Keratinocyte (primary cell): ENCODE results near the gene RECK. TPM values are rescaled to one million over a fixed set of nuclear protein-coding genes. Genes with fewer than 3 reads are reported as not detected.

Source experiments
- DNase-seq: peaks from one replicate; pipeline ENCODE4 v3.0.0-alpha.2; 2011; ENCODE audit warnings: low read depth, missing footprints, low spot score
- FAIRE-seq: peaks from 2 replicates; lab custom pipeline; 2011; peaks lifted over from hg19 to GRCh38; lab: Jason Lieb, UNC
- H2AFZ ChIP-seq: 2 replicates; pipeline ENCODE4 v1.6.0; 2012; ENCODE audit warnings: low read length, control low read depth, inconsistent platforms; ENCODE audit not compliant: control insufficient read depth
- H3K27ac ChIP-seq: 2 replicates; pipeline ENCODE4 v1.5.1; 2011; ENCODE audit warnings: low read length; ENCODE audit not compliant: control insufficient read depth, insufficient read depth
- H3K27me3 ChIP-seq: 3 replicates; pipeline ENCODE4 v1.6.0; 2011; ENCODE audit warnings: low read length; ENCODE audit not compliant: control insufficient read depth, insufficient read depth; ENCODE audit errors: extremely low read depth
- H3K36me3 ChIP-seq, 2 experiments: 2 replicates in 1 of 2; 3 replicates in 1 of 2; pipeline ENCODE4 v1.5.1; 2011; ENCODE audit warnings: low read length in 2 of 2, mild to moderate bottlenecking in 1 of 2; ENCODE audit not compliant: control insufficient read depth in 2 of 2, insufficient read depth in 2 of 2; ENCODE audit errors: extremely low read depth in 1 of 2
- H3K4me1 ChIP-seq: 3 replicates; pipeline ENCODE4 v1.5.1; 2011; ENCODE audit warnings: low read length; ENCODE audit not compliant: control insufficient read depth, insufficient read depth; ENCODE audit errors: extremely low read depth
- H3K4me2 ChIP-seq: 3 replicates; pipeline ENCODE4 v1.6.0; 2011; ENCODE audit warnings: low read depth, low read length; ENCODE audit not compliant: control insufficient read depth, insufficient read depth; ENCODE audit errors: extremely low read depth
- H3K4me3 ChIP-seq, 3 experiments: fragments of 200-600 bp in 1 of 3; sonication (generic) in 1 of 3; 2 replicates in 2 of 3; 3 replicates in 1 of 3; pipeline ENCODE4 v1.5.1; 2011 to 2016; ENCODE audit warnings: low read length in 3 of 3, mild to moderate bottlenecking in 3 of 3, control low read depth in 2 of 3, inconsistent platforms in 1 of 3, low read depth in 1 of 3, mixed read lengths in 1 of 3, mixed run types in 1 of 3, moderate library complexity in 1 of 3; ENCODE audit not compliant: control insufficient read depth in 2 of 3, insufficient read depth in 2 of 3; ENCODE audit errors: extremely low read depth in 1 of 3
- H3K79me2 ChIP-seq: 2 replicates; pipeline ENCODE4 v1.6.0; 2012; ENCODE audit warnings: low read length; ENCODE audit not compliant: control insufficient read depth, insufficient read depth
- H3K9ac ChIP-seq: 3 replicates; pipeline ENCODE4 v1.6.0; 2011; ENCODE audit warnings: low read length; ENCODE audit not compliant: control insufficient read depth, insufficient read depth; ENCODE audit errors: extremely low read depth
- H3K9me1 ChIP-seq: 3 replicates; pipeline ENCODE4 v1.6.0; 2011; ENCODE audit warnings: low read length; ENCODE audit not compliant: control insufficient read depth, insufficient read depth; ENCODE audit errors: extremely low read depth
- H3K9me3 ChIP-seq: 2 replicates; pipeline ENCODE4 v1.5.1; 2012; ENCODE audit warnings: low read depth, low read length; ENCODE audit not compliant: control insufficient read depth
- H4K20me1 ChIP-seq: 3 replicates; pipeline ENCODE4 v1.6.0; 2011; ENCODE audit warnings: low read length; ENCODE audit not compliant: control insufficient read depth, insufficient read depth; ENCODE audit errors: extremely low read depth
- EZH2 ChIP-seq: IDR thresholded peaks from one replicate; pipeline ENCODE4 v1.6.1; 2012; ENCODE audit warnings: inconsistent platforms, mild to moderate bottlenecking, low read length, moderate library complexity
- dilution Hi-C: fragments of 300-500 bp; cut with MboI; formaldehyde crosslinking; loops from one replicate; pipeline ENCODE4 v1.7.0; 2020; ENCODE audit warnings: low sequenced_read_pairs; ENCODE audit not compliant: extremely low pct_ligation_motif_present
- polyA plus RNA-seq, 5 experiments: library from polyadenylated mRNA; depleted of rRNA in 3 of 5; stranded (reverse) in 3 of 5; stranded (forward) in 1 of 5; unstranded in 1 of 5; fragments of >200 nt; gene quantifications; 1 replicate in 1 of 5; 2 replicates in 3 of 5; 3 replicates in 1 of 5; pipeline versions ENCODE4 v1.2.1 to v1.2.3, GENCODE V29; 2011 to 2012; ENCODE audit warnings: missing spikeins in 2 of 5, low read depth in 1 of 5, low replicate concordance in 1 of 5
- TF ChIP-seq, protein P1 (sequence below), 3 experiments: IDR thresholded peaks in 1 of 3; conservative IDR thresholded peaks in 1 of 3; optimal IDR thresholded peaks in 1 of 3; 2 replicates in 2 of 3; 3 replicates in 1 of 3; pipeline versions ENCODE3 to v1.5.1; 2011; ENCODE audit warnings: low read length in 3 of 3, mild to moderate bottlenecking in 3 of 3, moderate library complexity in 2 of 3, control low read depth in 1 of 3, inconsistent platforms in 1 of 3; ENCODE audit not compliant: insufficient read depth in 2 of 3; ENCODE audit errors: extremely low read depth in 1 of 3

The RECK gene
- polyA plus RNA-seq, 1 donor (not counting 4 experiments of a cell fraction or from before 2014, with no cell fraction given), result 4.6 TPM

- no peak for DNase-seq
- Histone ChIP-seq H3K27me3 (no peaks in the 10 kb centered on the region), H3K36me3 (no peaks in the 10 kb centered on the region), H3K79me2 (no peaks in the 10 kb centered on the region), H3K9me3 (no peaks in the 10 kb centered on the region), H3K4me1 (peaks cover 8% of the 10 kb centered on the region), H3K27ac (no peak overlapping the region), H3K9me1 (no peaks in the 10 kb centered on the region), H4K20me1 (no peaks in the 10 kb centered on the region), H2AFZ (no peak overlapping the region), H3K4me3 (no peak overlapping the region), H3K4me2 (no peak overlapping the region), H3K9ac (no peak overlapping the region)
- TF ChIP-seq EZH2, result no peak
- TF ChIP-seq, protein P1, sequence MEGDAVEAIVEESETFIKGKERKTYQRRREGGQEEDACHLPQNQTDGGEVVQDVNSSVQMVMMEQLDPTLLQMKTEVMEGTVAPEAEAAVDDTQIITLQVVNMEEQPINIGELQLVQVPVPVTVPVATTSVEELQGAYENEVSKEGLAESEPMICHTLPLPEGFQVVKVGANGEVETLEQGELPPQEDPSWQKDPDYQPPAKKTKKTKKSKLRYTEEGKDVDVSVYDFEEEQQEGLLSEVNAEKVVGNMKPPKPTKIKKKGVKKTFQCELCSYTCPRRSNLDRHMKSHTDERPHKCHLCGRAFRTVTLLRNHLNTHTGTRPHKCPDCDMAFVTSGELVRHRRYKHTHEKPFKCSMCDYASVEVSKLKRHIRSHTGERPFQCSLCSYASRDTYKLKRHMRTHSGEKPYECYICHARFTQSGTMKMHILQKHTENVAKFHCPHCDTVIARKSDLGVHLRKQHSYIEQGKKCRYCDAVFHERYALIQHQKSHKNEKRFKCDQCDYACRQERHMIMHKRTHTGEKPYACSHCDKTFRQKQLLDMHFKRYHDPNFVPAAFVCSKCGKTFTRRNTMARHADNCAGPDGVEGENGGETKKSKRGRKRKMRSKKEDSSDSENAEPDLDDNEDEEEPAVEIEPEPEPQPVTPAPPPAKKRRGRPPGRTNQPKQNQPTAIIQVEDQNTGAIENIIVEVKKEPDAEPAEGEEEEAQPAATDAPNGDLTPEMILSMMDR (optimal IDR thresholded peaks at IDR 0.05 in 1 of 3, IDR thresholded peaks at IDR 0.05 in 1 of 3, conservative IDR thresholded peaks at IDR 0.05 in 1 of 3; ENCODE audit: extremely low read depth in 1 of 3, insufficient read depth in 2 of 3, low read length in 3 of 3), result no peak
- no peak for FAIRE-seq
- dilution Hi-C loops, result no loop called here
These were observed 63.8 kb downstream of the RECK start for GRCh38 chr9:36100532-36100931.

GRCh38 chr9:36101916-36102741 is 65.4 kb downstream of the RECK start:
- H2AFZ ChIP-seq, result no peak overlapping the region
- H4K20me1 ChIP-seq, result no peaks in the 10 kb centered on the region
- peaks cover 8% of the 10 kb centered on the region for H3K4me1 ChIP-seq
- no peaks in the 10 kb centered on the region for H3K27me3 ChIP-seq
- H3K27ac ChIP-seq, result peak overlapping the region; percentile 17
- H3K9me1 ChIP-seq, result no peaks in the 10 kb centered on the region
- TF ChIP-seq EZH2, result no peak
- TF ChIP-seq, protein P1 (optimal IDR thresholded peaks at IDR 0.05 in 1 of 3, IDR thresholded peaks at IDR 0.05 in 1 of 3, conservative IDR thresholded peaks at IDR 0.05 in 1 of 3; ENCODE audit: extremely low read depth in 1 of 3, insufficient read depth in 2 of 3, low read length in 3 of 3), result no peak
- H3K79me2 ChIP-seq, result no peaks in the 10 kb centered on the region
- H3K4me3 ChIP-seq, result no peak overlapping the region
- no peak overlapping the region for H3K4me2 ChIP-seq
- dilution Hi-C loops, result no loop called here
- DNase-seq (peak; percentile 84), FAIRE-seq (peak; percentile 89)
- H3K9ac ChIP-seq, result no peak overlapping the region
- H3K9me3 ChIP-seq, result no peaks in the 10 kb centered on the region
- H3K36me3 ChIP-seq, result no peaks in the 10 kb centered on the region
